Measurements from ENCODE around the gene HDAC9.

GRCh38 chr7:18771834-18772566 lies 276.5 kb downstream of the HDAC9 start:
- no peak for TF ChIP-seq CTCF (conservative IDR thresholded peaks at IDR 0.05; ENCODE audit: low read length)
- TF ChIP-seq EZH2phosphoT487 (IDR thresholded peaks at IDR 0.05; ENCODE audit: borderline replicate concordance): no peak

All from Loucy (cell line).